Activated CD8-positive, alpha-beta memory T cell treated with anti-CD3 and anti-CD28 coated beads for 1 hour (primary cell): ENCODE results near the gene FDX1.

ENCODE experiments used
- DNase-seq, 2 donors: peaks; one replicate each; pipeline ENCODE4 v3.0.0-alpha.2; 2020; ENCODE audit warnings: low read depth in 1 of 2; ENCODE audit errors: extremely low read depth in 1 of 2

Gene FDX1

DNA sequence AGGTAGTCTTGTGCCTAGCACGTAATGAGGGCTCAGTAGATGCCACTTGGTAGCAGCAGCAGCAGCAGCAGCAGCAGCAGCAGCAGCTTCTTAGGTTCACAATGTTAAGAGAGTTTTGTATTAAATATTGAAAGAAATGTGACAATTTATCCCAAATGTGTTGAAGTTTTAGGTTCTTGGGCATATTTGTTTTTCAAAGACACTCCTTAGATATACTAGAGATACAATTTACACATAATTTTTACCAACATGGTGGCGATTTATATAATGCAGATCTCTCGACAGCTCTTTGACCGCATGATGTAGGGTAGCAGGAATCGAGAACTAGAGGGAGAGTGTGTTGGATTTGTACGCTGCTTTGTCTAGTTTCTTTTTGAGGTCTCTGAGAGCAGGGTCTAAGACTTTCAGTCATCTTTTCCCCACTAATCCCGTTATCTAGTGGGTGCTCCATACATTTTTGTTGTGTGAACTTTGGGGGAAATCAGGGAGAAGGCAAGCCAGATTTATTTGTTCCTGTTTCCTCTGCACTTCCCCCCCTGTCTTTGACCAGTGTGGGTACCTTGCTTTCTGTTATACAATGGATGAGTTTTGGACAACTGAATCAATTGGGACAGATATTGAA, 1.4 kb downstream of the FDX1 start:
- DNase-seq: no peak

- DNase-seq: no peak
These were observed 1.9 kb downstream of the FDX1 start for GRCh38 chr11:110431674-110432073.

- no peak for DNase-seq
These were observed 3.1 kb downstream of the FDX1 start for GRCh38 chr11:110432713-110433392.

DNA sequence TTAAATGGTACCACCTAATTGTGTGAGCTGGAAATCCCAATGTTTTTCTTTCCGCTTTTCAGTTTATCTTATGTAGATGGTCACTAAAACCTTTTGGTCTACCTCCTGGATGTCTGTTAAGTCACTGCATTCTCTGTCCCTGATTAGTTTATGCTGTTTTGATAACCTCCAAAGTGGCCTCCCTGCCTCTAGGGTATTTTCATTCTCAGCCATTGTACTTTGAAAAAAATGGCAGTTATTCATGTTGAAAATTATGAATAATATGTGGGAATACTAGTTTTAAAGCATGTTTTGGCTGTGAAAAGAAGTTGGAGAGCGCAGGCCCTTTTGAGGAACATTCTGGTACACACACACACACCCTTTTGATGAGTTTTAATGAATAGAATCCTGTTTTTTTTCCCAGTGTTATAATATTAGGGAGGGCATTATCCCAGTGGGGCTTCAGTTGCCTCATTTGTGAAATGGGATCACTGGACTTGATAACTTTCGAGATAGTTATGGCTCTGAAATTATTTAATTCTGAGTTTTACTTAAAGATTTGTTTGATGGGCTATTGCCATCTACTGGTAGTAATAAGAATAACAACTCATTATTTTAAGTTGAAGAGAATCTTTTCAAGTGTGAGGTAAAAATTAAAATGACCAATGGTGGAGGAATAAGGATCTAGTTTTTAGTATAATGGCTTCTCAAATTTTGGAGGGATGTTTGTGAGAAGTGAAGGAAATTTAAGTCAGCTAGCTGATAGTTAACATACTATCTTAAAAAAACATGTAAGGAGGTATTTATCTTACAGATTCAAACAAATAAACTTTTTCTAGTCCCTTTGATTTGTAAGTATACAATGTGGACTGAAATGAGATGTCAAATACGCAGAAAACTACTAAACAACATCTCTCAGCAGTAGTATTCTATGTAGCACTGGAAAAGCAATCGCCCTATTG, 3.9 kb downstream of the FDX1 start:
- DNase-seq: no peak

GRCh38 chr11:110434952-110435779, 5.4 kb downstream of the FDX1 start:
- DNase-seq: no peak

- DNase-seq: no peak
These were observed 6.3 kb downstream of the FDX1 start for GRCh38 chr11:110435780-110436717.

GRCh38 chr11:110438017-110438416, 8.3 kb downstream of the FDX1 start:
- DNase-seq: no peak

DNA sequence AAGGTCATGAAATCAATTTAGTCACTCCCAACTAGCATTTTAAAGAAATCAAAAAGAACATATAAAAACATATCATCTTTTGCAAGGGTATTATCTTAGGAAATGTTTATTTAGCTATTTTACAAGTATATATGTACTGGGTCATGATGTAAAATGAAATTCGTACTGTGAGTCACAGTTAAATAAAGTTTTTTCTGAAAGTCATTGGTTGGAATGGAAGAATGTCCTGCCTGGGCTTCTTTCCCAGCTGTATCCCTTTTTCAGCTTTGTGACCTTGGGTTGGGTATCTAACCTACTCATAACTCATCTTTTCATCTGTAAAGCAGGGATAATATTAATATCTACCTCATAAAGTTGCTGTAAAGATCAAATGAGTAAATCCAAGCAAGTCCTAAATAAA, 15.7 kb downstream of the FDX1 start:
- no peak for DNase-seq

DNA sequence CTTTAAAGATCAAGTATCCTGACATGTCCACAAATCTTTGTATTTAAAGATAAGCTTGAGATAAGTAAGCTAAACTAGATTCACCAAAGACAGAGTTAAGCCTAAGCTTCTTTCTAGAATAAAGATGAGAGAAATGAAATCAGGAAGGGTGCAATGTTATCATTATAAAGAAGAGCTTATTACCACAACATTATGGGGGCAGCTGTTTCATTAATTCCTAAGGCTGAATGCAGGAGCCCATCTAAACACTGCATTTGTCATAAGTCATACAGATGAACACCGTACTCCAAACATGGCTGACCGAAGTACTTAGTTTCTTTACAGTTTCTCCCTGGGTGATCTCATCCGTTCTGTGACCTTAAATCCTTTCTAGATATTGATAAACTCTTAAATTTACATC, 16.3 kb downstream of the FDX1 start:
- DNase-seq: no peak

GRCh38 chr11:110446594-110446993, 16.8 kb downstream of the FDX1 start:
- no peak for DNase-seq

- no peak for DNase-seq
These were observed 17.6 kb downstream of the FDX1 start for GRCh38 chr11:110447343-110447742.

- no peak for DNase-seq
These were observed 18.4 kb downstream of the FDX1 start for GRCh38 chr11:110447897-110448745.

DNA sequence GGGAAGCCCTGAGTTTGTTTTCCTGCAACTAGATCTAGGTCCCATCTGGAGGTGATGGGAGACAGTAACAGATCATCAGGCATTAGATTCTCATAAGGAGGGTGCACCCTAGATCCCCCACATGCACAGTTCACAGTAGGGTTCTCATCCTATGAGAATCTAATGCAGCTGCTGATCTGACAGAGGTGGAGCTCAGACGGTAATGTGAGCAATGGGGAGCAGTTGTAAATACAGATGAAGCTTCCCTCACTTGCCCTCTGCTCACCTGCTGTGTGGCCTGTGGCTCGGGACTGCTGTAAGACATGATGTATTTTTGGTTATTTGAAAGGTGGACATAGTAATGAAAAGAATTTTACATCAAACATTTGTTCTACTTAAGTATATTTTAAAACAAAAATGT, 20.5 kb downstream of the FDX1 start:
- no peak for DNase-seq

DNA sequence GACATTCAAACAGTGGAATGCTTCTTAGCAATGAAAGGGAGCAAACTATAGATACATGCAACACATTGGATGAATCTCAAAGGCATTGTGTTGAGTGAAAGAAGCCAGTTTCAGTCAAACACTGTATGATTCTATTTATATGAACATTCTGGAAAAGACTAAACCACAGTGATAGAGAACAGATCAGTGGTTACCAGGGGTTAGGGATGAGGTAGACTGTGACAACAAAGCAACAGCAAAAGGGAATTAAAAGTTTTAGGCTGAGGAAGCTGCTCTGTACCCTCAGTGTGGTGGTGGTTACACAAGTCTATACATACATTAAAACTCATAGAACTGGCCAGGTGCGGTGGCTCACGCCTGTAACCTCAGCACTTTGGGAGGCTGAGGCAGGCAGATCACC, 23.0 kb downstream of the FDX1 start:
- no peak for DNase-seq

GRCh38 chr11:110453684-110454354, 24.1 kb downstream of the FDX1 start:
- no peak for DNase-seq

- no peak for DNase-seq
These were observed 24.9 kb downstream of the FDX1 start for GRCh38 chr11:110454609-110455008.

DNA sequence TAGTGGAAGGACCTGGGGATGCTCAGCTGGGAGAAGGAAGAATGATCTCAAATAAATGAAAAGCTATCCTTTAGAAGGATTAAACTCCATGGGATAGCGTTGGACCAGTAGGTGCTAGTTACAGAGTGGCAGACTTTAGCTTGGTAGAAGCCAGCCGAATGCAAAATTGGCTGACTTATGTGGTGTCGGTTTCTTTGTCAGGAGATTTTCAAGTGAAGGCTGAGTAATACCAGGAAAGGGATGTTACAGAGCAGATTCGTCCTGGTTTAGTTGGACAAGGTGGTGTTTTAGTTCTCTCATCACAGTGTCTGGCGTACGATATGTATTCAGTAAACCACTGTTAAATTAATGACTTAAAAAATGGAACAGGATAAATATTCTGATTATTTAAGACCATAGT, 26.0 kb downstream of the FDX1 start:
- no peak for DNase-seq

GRCh38 chr11:110463153-110463552, 33.4 kb downstream of the FDX1 start:
- no peak for DNase-seq
